ENCODE results near the gene ERH.
A peak's percentile ranks its signal among the peaks of the same experiment; 100 is the strongest.

Gene ERH

DNA sequence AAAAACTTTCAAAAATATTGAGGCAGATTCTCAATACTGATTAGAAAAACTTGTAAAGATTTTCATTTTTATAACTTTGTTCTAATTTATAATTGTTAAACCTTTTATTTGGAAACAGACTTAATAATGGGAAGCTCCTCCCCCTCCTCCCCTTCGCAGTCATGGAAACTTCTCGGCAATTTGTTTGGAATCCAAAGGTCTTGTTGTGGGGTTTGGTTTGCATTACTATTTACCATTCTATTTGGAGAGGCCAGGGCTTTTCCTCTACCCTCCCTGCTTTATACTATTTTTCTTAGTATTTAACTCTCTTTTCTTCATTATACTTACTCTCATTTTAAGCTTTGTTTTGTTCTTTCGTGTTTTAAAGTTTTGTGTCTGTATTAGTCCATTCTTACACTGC, 6.4 kb upstream of the ERH start:
- H3K36me3 ChIP-seq = peaks cover 7% of the 10 kb centered on the region
- no peaks in the 10 kb centered on the region for H3K27me3 ChIP-seq
- no peak overlapping the region for H3K27ac ChIP-seq
- H3K4me1 ChIP-seq (ENCODE audit: control insufficient read depth in 1 of 2, insufficient read depth in 1 of 2, low read depth in 1 of 2, low read length in 1 of 2) = peaks cover 24 to 32% of the 10 kb centered on the region in 2 experiments
- no peaks in the 10 kb centered on the region for H3K9me3 ChIP-seq
- no peak overlapping the region for H3K4me3 ChIP-seq (ENCODE audit: low read depth in 1 of 2, low read length in 1 of 2)
- TF ChIP-seq, protein P1, sequence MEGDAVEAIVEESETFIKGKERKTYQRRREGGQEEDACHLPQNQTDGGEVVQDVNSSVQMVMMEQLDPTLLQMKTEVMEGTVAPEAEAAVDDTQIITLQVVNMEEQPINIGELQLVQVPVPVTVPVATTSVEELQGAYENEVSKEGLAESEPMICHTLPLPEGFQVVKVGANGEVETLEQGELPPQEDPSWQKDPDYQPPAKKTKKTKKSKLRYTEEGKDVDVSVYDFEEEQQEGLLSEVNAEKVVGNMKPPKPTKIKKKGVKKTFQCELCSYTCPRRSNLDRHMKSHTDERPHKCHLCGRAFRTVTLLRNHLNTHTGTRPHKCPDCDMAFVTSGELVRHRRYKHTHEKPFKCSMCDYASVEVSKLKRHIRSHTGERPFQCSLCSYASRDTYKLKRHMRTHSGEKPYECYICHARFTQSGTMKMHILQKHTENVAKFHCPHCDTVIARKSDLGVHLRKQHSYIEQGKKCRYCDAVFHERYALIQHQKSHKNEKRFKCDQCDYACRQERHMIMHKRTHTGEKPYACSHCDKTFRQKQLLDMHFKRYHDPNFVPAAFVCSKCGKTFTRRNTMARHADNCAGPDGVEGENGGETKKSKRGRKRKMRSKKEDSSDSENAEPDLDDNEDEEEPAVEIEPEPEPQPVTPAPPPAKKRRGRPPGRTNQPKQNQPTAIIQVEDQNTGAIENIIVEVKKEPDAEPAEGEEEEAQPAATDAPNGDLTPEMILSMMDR (IDR thresholded peaks at IDR 0.05) = no peak

DNA sequence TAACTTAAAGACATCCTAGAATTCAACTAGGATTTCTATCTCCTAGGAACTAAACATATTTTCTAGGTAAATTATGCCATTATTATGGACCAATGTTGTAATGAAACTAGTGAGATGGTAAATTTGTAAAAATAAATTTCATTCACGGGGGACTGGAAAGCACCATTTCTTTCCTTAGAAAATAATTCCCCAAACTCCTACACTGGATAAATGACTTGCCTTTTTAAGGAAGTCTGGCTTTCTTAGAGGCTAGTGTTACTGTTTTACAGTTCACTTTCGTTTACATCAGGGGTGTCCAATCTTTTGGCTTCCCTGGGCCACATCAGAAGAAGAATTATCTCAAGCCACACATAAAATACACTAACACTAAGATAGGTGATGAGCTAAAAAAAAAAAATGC, 3.7 kb upstream of the ERH start:
- Histone ChIP-seq H3K36me3 (peaks cover 7% of the 10 kb centered on the region), H3K27me3 (no peaks in the 10 kb centered on the region), H3K4me1 (ENCODE audit: control insufficient read depth in 1 of 2, insufficient read depth in 1 of 2, low read depth in 1 of 2, low read length in 1 of 2) (peaks cover 35 to 39% of the 10 kb centered on the region in 2 experiments), H3K27ac (no peak overlapping the region), H3K9me3 (no peaks in the 10 kb centered on the region), H3K4me3 (ENCODE audit: low read depth in 1 of 2, low read length in 1 of 2) (no peak overlapping the region)
- TF ChIP-seq, protein P1 (IDR thresholded peaks at IDR 0.05) = no peak

DNA sequence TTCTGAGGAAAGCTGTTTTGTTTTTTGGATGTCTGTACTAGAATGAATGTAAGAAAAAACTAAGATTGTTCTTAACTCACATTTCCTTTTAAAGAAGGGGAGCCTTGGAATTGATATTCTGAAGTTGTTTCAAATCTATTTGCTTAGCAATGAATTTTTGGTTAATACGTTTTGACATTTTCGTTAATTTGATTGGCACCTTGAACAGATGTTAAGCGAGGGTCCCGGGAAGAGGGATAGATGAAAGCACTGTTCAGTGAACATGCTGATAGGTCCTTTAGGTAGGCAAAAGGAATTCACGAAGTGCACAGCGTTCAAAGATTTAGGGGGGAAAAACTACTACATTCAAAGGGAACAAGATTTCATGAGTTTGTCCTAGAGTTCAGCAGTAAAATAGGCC, 2.1 kb upstream of the ERH start:
- Histone ChIP-seq H3K27me3 (no peaks in the 10 kb centered on the region), H3K27ac (no peak overlapping the region), H3K36me3 (peaks cover 11% of the 10 kb centered on the region), H3K4me3 (ENCODE audit: low read depth in 1 of 2, low read length in 1 of 2) (no peak overlapping the region), H3K4me1 (ENCODE audit: control insufficient read depth in 1 of 2, insufficient read depth in 1 of 2, low read depth in 1 of 2, low read length in 1 of 2) (peaks cover 39% of the 10 kb centered on the region in 2 experiments), H3K9me3 (no peaks in the 10 kb centered on the region)
- TF ChIP-seq, protein P1 (IDR thresholded peaks at IDR 0.05) = no peak

DNA sequence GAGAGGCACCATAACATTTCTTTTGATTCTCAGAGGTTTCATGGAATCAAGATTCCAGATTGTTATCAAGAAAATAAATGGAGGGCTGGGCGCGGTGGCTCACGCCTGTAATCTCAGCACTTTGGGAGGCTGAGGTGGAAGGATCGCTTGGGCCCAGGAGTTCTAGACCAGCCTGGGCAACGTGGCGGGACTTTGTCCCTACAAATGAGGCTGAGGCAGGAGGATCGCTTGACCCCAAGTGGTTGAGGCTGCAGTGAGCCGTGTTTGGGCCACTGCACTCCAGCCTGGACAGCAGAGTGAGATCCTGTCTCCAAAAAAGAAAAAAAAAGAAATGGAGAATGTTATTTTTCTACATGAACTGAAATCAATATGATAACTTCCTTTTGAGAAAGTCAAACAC, 1.7 kb upstream of the ERH start:
- TF ChIP-seq, protein P1 (IDR thresholded peaks at IDR 0.05) = no peak
- Histone ChIP-seq H3K9me3 (no peaks in the 10 kb centered on the region), H3K27me3 (no peaks in the 10 kb centered on the region), H3K4me3 (ENCODE audit: low read depth in 1 of 2, low read length in 1 of 2) (peak overlapping the region in 1 of 2 experiments; percentile 85), H3K27ac (no peak overlapping the region), H3K4me1 (ENCODE audit: control insufficient read depth in 1 of 2, insufficient read depth in 1 of 2, low read depth in 1 of 2, low read length in 1 of 2) (peaks cover 39% of the 10 kb centered on the region in 2 experiments), H3K36me3 (peaks cover 11% of the 10 kb centered on the region)

DNA sequence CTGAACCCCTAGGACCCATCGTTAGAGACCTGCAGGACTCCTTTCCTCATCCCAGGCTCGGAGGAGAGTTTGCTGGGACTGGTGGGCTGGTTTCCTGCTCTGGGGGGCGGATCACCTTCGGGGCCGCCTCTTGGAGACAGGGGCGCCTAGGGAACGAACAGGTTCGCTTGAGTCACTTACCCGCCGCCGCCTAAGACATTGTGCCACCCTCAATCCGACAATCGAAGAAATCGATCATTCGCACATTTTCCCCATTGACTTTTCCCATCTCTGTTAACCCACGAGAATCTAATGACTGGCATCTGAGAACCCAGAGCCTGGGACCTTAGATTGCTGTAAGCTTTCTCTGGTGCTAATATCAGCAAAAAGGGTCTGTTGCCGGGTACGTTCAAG, 715 bp upstream of the ERH start:
- Histone ChIP-seq H3K27ac (peak overlapping the region; percentile 91), H3K4me3 (ENCODE audit: low read depth in 1 of 2, low read length in 1 of 2) (peak overlapping the region; percentile 70 to 85), H3K27me3 (no peaks in the 10 kb centered on the region), H3K36me3 (peaks cover 19% of the 10 kb centered on the region), H3K4me1 (ENCODE audit: control insufficient read depth in 1 of 2, insufficient read depth in 1 of 2, low read depth in 1 of 2, low read length in 1 of 2) (peaks cover 39% of the 10 kb centered on the region in 2 experiments), H3K9me3 (no peaks in the 10 kb centered on the region)
- TF ChIP-seq, protein P1 (IDR thresholded peaks at IDR 0.05) = peak; percentile 3

DNA sequence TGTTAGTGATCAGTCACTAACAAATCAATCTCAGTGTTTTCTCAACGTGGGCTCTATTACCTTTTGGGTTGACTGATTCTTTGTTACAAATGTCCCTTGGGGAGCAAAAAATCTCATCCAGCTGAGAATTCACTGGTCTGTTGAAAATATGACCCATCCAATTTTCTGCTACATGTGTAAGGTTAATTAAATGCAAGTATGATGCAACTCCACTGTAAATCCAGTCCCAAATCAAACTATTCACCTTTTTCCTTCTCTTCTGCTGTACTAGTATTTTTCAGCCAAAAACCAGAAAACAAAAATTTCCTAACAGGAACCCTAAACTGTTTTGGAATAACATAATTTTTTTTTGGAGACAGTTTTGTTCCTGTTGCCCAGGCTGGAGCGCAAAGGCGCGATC, 2.2 kb downstream of the ERH start:
- Histone ChIP-seq H3K4me3 (ENCODE audit: low read depth in 1 of 2, low read length in 1 of 2) (no peak overlapping the region), H3K36me3 (peaks cover 47% of the 10 kb centered on the region), H3K27ac (no peak overlapping the region), H3K9me3 (no peaks in the 10 kb centered on the region), H3K27me3 (no peaks in the 10 kb centered on the region), H3K4me1 (ENCODE audit: control insufficient read depth in 1 of 2, insufficient read depth in 1 of 2, low read depth in 1 of 2, low read length in 1 of 2) (peaks cover 33 to 35% of the 10 kb centered on the region in 2 experiments)
- TF ChIP-seq, protein P1 (IDR thresholded peaks at IDR 0.05) = no peak

All from neutrophil (primary cell).